HepG2 (cell line): ENCODE results near the gene NEK9. TPM values are rescaled to one million over a fixed set of nuclear protein-coding genes. Genes with fewer than 3 reads are reported as not detected.
"Not testable (repeated sequence)": the region's sequence is repeated elsewhere in the genome, so short reads cannot be mapped to it uniquely, and the experiment has no call there.

Experiments
- ATAC-seq: fragments of 200-7000 bp; cut with Tn5 transposase; 3 replicates; pipeline ENCODE4 v1.9.1; 2020; ENCODE audit warnings: mild to moderate bottlenecking, moderate library complexity
- BruUV-seq: library from RNA; stranded (reverse); fragments of 400-500 nt; replicated peaks from 2 replicates; lab custom pipeline; 2021; lab: Mats Ljungman, UMichigan
- CTCF ChIA-PET: fragments of 300-600 bp; formaldehyde crosslinking; extraction: SDS; loops from one replicate; lab custom pipeline; 2021; ENCODE audit warnings: low total read pairs, inconsistent platforms, low intra/inter-chr PET ratio; lab: Yijun Ruan, JAX
- POLR2A ChIA-PET: fragments of 350-600 bp; sonication (Branson Sonifier 250); formaldehyde crosslinking; loops from one replicate; lab custom pipeline; 2020; ENCODE audit warnings: antibody characterized with exemption, inconsistent platforms; lab: Yijun Ruan, JAX
- DNase-seq: peaks from one replicate; pipeline ENCODE4 v3.0.0-alpha.2; 2015; ENCODE audit warnings: low spot score
- FAIRE-seq: peaks from 3 replicates; lab custom pipeline; 2011; peaks lifted over from hg19 to GRCh38; lab: Jason Lieb, UNC
- H2AFZ ChIP-seq: one replicate; pipeline ENCODE4 v1.6.1; 2011; ENCODE audit warnings: low read length, inconsistent platforms
- H3K27ac ChIP-seq: fragments of 300-600 bp; 3 replicates; pipeline ENCODE4 v1.8.0; 2011; ENCODE audit warnings: mixed run types, mild to moderate bottlenecking, mixed read lengths, low read length, inconsistent platforms; ENCODE audit not compliant: insufficient read depth; ENCODE audit errors: extremely low read length
- H3K27me3 ChIP-seq, 2 experiments: fragments of 200-600 bp in 1 of 2; 2 replicates in 1 of 2; 3 replicates in 1 of 2; pipeline versions ENCODE4 v1.6.0 to v1.8.0; 2011; ENCODE audit warnings: low read length in 2 of 2, mild to moderate bottlenecking in 2 of 2, moderate library complexity in 2 of 2, inconsistent platforms in 1 of 2; ENCODE audit not compliant: insufficient read depth in 2 of 2, control insufficient read depth in 1 of 2
- H3K36me3 ChIP-seq, 2 experiments: fragments of 200-600 bp in 1 of 2; replicated peaks in 1 of 2; 2 replicates in 1 of 2; 3 replicates in 1 of 2; pipeline versions ENCODE4 v1.5.1 to v1.8.0; 2011; ENCODE audit warnings: low read length in 2 of 2, inconsistent platforms in 1 of 2; ENCODE audit not compliant: insufficient read depth in 2 of 2, control insufficient read depth in 1 of 2
- H3K4me1 ChIP-seq: 2 replicates; pipeline ENCODE4 v1.5.1; 2012; ENCODE audit warnings: low read length, inconsistent platforms; ENCODE audit not compliant: insufficient read depth
- H3K4me2 ChIP-seq: 2 replicates; pipeline ENCODE4 v1.6.0; 2011; ENCODE audit warnings: low read depth, low read length, inconsistent platforms
- H3K4me3 ChIP-seq, 3 experiments: fragments of 200-600 bp in 1 of 3; sonication (generic), shearing (Covaris generic) in 1 of 3; replicated peaks in 1 of 3; 2 replicates each; pipeline ENCODE4 v1.5.1; 2011 to 2016; ENCODE audit warnings: low read length in 3 of 3, inconsistent platforms in 2 of 3, low read depth in 2 of 3, mild to moderate bottlenecking in 2 of 3, control low read depth in 1 of 3, mixed read lengths in 1 of 3; ENCODE audit not compliant: insufficient read depth in 1 of 3
- H3K79me2 ChIP-seq: one replicate; pipeline ENCODE4 v1.6.1; 2011; ENCODE audit warnings: low read length, inconsistent platforms; ENCODE audit not compliant: insufficient read depth
- H3K9ac ChIP-seq: 2 replicates; pipeline ENCODE4 v1.6.0; 2011; ENCODE audit warnings: mild to moderate bottlenecking, low read depth, low read length, inconsistent platforms; ENCODE audit not compliant: insufficient read depth
- H3K9me3 ChIP-seq: 2 replicates; pipeline ENCODE4 v1.5.1; 2012; ENCODE audit warnings: mild to moderate bottlenecking, low read length
- H4K20me1 ChIP-seq: 2 replicates; pipeline ENCODE4 v1.6.0; 2011; ENCODE audit warnings: inconsistent platforms, mild to moderate bottlenecking, low read length, moderate library complexity; ENCODE audit not compliant: insufficient read depth
- ATF7-NPFF ChIP-seq: sonication (generic); formaldehyde crosslinking; IDR thresholded peaks from 2 replicates; pipeline ENCODE4 v1.8.1; 2023; ENCODE audit warnings: mild to moderate bottlenecking, low read depth, missing genetic modification reagents, moderate library complexity
- TBP ChIP-seq: sonication (generic); formaldehyde crosslinking; IDR thresholded peaks from 2 replicates; pipeline ENCODE4 v1.5.0; 2020; ENCODE audit warnings: missing genetic modification reagents
- ZMYM3 ChIP-seq: sonication (generic); formaldehyde crosslinking; IDR thresholded peaks from 2 replicates; pipeline ENCODE4 v1.5.1; 2020; ENCODE audit warnings: mild to moderate bottlenecking, missing genetic modification reagents
- ZNF121 ChIP-seq: sonication (generic); formaldehyde crosslinking; IDR thresholded peaks from 2 replicates; pipeline ENCODE4 v1.5.0; 2020; ENCODE audit warnings: mild to moderate bottlenecking, missing genetic modification reagents
- WGBS: methylation state at CpG from one replicate; pipeline ENCODE4 v1.1.6; 2017; ENCODE audit warnings: low lambda C conversion rate; 5-methylcytosine and 5-hydroxymethylcytosine counted together
- in situ Hi-C: cut with HindIII; loops from 2 replicates; pipeline ENCODE4 v1.10.0; 2017; ENCODE audit warnings: low pct_unique_long_range_greater_than_20kb; ENCODE audit not compliant: extremely low pct_ligation_motif_present
- intact Hi-C: fragments of 100-400 bp; cut with micrococcal nuclease; formaldehyde crosslinking; loops from one replicate; pipeline ENCODE4 v1.10.0; 2022; ENCODE audit not compliant: unreplicated experiment
- polyA plus RNA-seq, 8 experiments: library from polyadenylated mRNA; depleted of rRNA in 3 of 8; stranded (reverse) in 7 of 8; unstranded in 1 of 8; fragments of >200 nt; fragmentation: Illumina TruSeq in 4 of 8; extraction: Trizol in 4 of 8; gene quantifications; 2 replicates each; pipeline versions ENCODE4 v1.2.1 to v1.2.3, GENCODE V29; 2011 to 2016; ENCODE audit warnings: low read depth in 4 of 8, missing spikeins in 1 of 8, mixed read lengths in 1 of 8; ENCODE audit not compliant: insufficient read depth in 1 of 8
- total RNA-seq, 5 experiments: library from RNA; depleted of rRNA; stranded (reverse); fragments of >200 nt; fragmentation: Illumina TruSeq; extraction: Trizol; gene quantifications; 2 replicates each; pipeline ENCODE4 v1.2.3, GENCODE V29; 2016; ENCODE audit warnings: low read depth in 1 of 5
- TF ChIP-seq, protein P1 (sequence below): sonication (generic); formaldehyde crosslinking; IDR thresholded peaks from 2 replicates; pipeline ENCODE4 v1.5.0; 2020; ENCODE audit warnings: mild to moderate bottlenecking, missing genetic modification reagents

The NEK9 gene
- total and polyA plus RNA-seq, 2 of the 13 experiments (the other 11 are each of a cell fraction or from before 2014, with no cell fraction given), result 16.5 to 27.3 TPM

GRCh38 chr14:75067765-75068164 is 59.1 kb downstream of the NEK9 start:
- POLR2A ChIA-PET, result interaction anchor here (1.0 to 2.3 kb wide), 3 partner anchors 17 to 188 kb away, joined by 3 to 13 read pairs (median 5); partner anchors contain the start of gene MLH3
- Histone ChIP-seq H3K4me3 (peak overlapping the region in 2 of 3 experiments; percentile 68 to 80; a peak in 4 of 6 replicates), H3K9ac (peak overlapping the region; percentile 89; the same call in 1 of the 2 replicates), H3K4me2 (peak overlapping the region; percentile 98), H3K79me2 (peaks cover 24% of the 10 kb centered on the region), H3K4me1 (peaks cover 53% of the 10 kb centered on the region)
- FAIRE-seq, H3K27me3 ChIP-seq, H3K27ac ChIP-seq, H3K9me3 ChIP-seq, ATAC-seq, H3K36me3 ChIP-seq, BruUV-seq, CTCF ChIA-PET, H4K20me1 ChIP-seq, in situ Hi-C loops, H2AFZ ChIP-seq, DNase-seq: not testable (repeated sequence)
- intact Hi-C loops, result loop anchor here (10.0 kb wide), 1 partner anchor 63 kb away; the partner anchor contains the start of gene EIF2B2
- WGBS, result 42% methylated on average over 4 of the region's 4 CpGs
- TF ChIP-seq, protein P1, sequence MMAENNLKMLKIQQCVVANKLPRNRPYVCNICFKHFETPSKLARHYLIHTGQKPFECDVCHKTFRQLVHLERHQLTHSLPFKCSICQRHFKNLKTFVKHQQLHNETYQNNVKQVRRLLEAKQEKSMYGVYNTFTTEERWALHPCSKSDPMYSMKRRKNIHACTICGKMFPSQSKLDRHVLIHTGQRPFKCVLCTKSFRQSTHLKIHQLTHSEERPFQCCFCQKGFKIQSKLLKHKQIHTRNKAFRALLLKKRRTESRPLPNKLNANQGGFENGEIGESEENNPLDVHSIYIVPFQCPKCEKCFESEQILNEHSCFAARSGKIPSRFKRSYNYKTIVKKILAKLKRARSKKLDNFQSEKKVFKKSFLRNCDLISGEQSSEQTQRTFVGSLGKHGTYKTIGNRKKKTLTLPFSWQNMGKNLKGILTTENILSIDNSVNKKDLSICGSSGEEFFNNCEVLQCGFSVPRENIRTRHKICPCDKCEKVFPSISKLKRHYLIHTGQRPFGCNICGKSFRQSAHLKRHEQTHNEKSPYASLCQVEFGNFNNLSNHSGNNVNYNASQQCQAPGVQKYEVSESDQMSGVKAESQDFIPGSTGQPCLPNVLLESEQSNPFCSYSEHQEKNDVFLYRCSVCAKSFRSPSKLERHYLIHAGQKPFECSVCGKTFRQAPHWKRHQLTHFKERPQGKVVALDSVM (CRISPR knock-in tag), result peak; percentile 74; the same call in 1 of the 2 replicates
- TF ChIP-seq ZNF121 (CRISPR knock-in tag) (peak; percentile 59), ZMYM3 (CRISPR knock-in tag) (0 out of 2 replicates have a peak, but pooled peaks have one; percentile 36)

DNA sequence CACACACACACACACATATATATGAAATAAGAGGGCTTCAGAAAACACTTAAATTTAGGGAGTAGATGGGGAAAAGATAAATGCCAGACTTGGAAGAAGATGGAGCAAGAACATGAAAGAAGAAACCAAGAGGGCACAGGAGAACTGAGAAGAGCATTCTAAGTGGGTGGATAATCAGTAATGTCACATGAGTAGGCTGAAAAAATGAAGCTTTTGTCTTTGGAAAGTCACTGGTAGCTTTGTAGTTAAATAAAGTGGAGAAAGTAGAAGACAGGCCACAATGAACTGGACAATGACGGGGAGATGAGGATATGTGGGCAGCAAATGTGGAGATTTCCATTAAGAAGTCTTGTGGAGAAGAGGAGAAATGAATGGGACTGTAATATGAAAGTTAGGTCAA is 59.6 kb downstream of the NEK9 start:
- 91% methylated on average over 1 of the region's 1 CpG for WGBS
- in situ Hi-C loops (no loop called here), intact Hi-C loops (loop anchor here (10.0 kb wide), 1 partner anchor 62 kb away; the partner anchor contains the start of gene EIF2B2)
- peak overlapping the region; percentile 35 for H3K27ac ChIP-seq
- no peaks in the 10 kb centered on the region for H3K9me3 ChIP-seq
- DNase-seq (no peak), FAIRE-seq (no peak), ATAC-seq (no peak)
- TF ChIP-seq ATF7-NPFF (CRISPR knock-in tag) (no peak), TBP (no peak)
- H3K9ac ChIP-seq, result no peak overlapping the region
- peaks cover 26% of the 10 kb centered on the region for H3K79me2 ChIP-seq
- H3K27me3 ChIP-seq, result no peaks in the 10 kb centered on the region; a peak in 1 of 5 replicates
- no TSS peak for BruUV-seq
- peaks cover 56% of the 10 kb centered on the region for H3K4me1 ChIP-seq
- no peaks in the 10 kb centered on the region for H4K20me1 ChIP-seq
- H2AFZ ChIP-seq, result no peak overlapping the region
- POLR2A ChIA-PET, result no interaction called here
- peak overlapping the region; percentile 98 for H3K4me2 ChIP-seq
- CTCF ChIA-PET, result no interaction called here
- H3K4me3 ChIP-seq, result no peak overlapping the region
- no peaks in the 10 kb centered on the region for H3K36me3 ChIP-seq
